HG02970 (cell line): Measurements from ENCODE around the gene EPG5.
"Not testable (repeated sequence)": the region's sequence is repeated elsewhere in the genome, so short reads cannot be mapped to it uniquely, and the experiment has no call there.

Experiments used
- ATAC-seq: cut with Tn5 transposase; IDR thresholded peaks from one replicate; pipeline ENCODE4 v1.9.1; 2021; ENCODE audit warnings: mild to moderate bottlenecking, moderate library complexity, moderate number of reproducible peaks; ENCODE audit not compliant: unreplicated experiment, low FRiP score

The EPG5 gene

GRCh38 chr18:45876161-45876560 is 91.0 kb downstream of the EPG5 start:
- ATAC-seq: no peak

- peak; percentile 72 for ATAC-seq
These were observed 92.5 kb downstream of the EPG5 start for GRCh38 chr18:45874491-45875184.

- ATAC-seq: no peak
These were observed 95.6 kb downstream of the EPG5 start for GRCh38 chr18:45871431-45872084.

GRCh38 chr18:45870419-45870818 is 96.7 kb downstream of the EPG5 start:
- ATAC-seq: no peak

GRCh38 chr18:45865466-45865865 is 101.7 kb downstream of the EPG5 start:
- no peak for ATAC-seq

- ATAC-seq: no peak
These were observed 103.0 kb downstream of the EPG5 start for GRCh38 chr18:45864081-45864480.

GRCh38 chr18:45863469-45863868 is 103.7 kb downstream of the EPG5 start:
- ATAC-seq: no peak

- no peak for ATAC-seq
These were observed 105.2 kb downstream of the EPG5 start for GRCh38 chr18:45861926-45862325.

GRCh38 chr18:45860971-45861370 is 106.2 kb downstream of the EPG5 start:
- ATAC-seq: no peak

GRCh38 chr18:45860492-45860891 is 106.6 kb downstream of the EPG5 start:
- ATAC-seq: no peak

- ATAC-seq: no peak
These were observed 107.8 kb downstream of the EPG5 start for GRCh38 chr18:45859334-45859733.

GRCh38 chr18:45856531-45856930 is 110.6 kb downstream of the EPG5 start:
- ATAC-seq: no peak

- no peak for ATAC-seq
These were observed 113.0 kb downstream of the EPG5 start for GRCh38 chr18:45854036-45854586.

GRCh38 chr18:45852631-45853030 is 114.5 kb downstream of the EPG5 start:
- ATAC-seq: no peak

GRCh38 chr18:45851161-45851925 is 115.8 kb downstream of the EPG5 start:
- no peak for ATAC-seq

- ATAC-seq: no peak
These were observed 117.1 kb downstream of the EPG5 start for GRCh38 chr18:45850021-45850420.

GRCh38 chr18:45849529-45849928 is 117.6 kb downstream of the EPG5 start:
- no peak for ATAC-seq

- ATAC-seq: not testable (repeated sequence)
These were observed 118.5 kb downstream of the EPG5 start for GRCh38 chr18:45848643-45849042.

GRCh38 chr18:45847119-45847518 is 120.0 kb downstream of the EPG5 start:
- ATAC-seq: no peak

- no peak for ATAC-seq
These were observed 121.7 kb downstream of the EPG5 start for GRCh38 chr18:45845410-45845809.

GRCh38 chr18:45844938-45845337 is 122.2 kb downstream of the EPG5 start:
- no peak for ATAC-seq
